HG03571 (cell line): ENCODE results near the gene ZBP1.

Source experiments
- ATAC-seq: cut with Tn5 transposase; IDR thresholded peaks from one replicate; pipeline ENCODE4 v1.9.1; 2021; ENCODE audit not compliant: unreplicated experiment

ZBP1 gene

GRCh38 chr20:57620274-57620990, at the start of gene ZBP1:
TSS of gene ZBP1 (minus strand) at chr20:57620426. CDS start at chr20:57620295, 131 bp downstream.
- no peak for ATAC-seq

GRCh38 chr20:57669632-57670031, 49.4 kb upstream of the ZBP1 start:
- no peak for ATAC-seq

GRCh38 chr20:57667924-57668782, 47.9 kb upstream of the ZBP1 start:
- ATAC-seq = no peak

- no peak for ATAC-seq
Measured at GRCh38 chr20:57667388-57667787, 47.2 kb upstream of the ZBP1 start.

- no peak for ATAC-seq
Measured at GRCh38 chr20:57666834-57667157, 46.6 kb upstream of the ZBP1 start.

GRCh38 chr20:57666106-57666833, 46.0 kb upstream of the ZBP1 start:
- ATAC-seq = no peak

GRCh38 chr20:57665589-57665971, 45.4 kb upstream of the ZBP1 start:
- no peak for ATAC-seq

- no peak for ATAC-seq
Measured at GRCh38 chr20:57664924-57665588, 44.8 kb upstream of the ZBP1 start.

- no peak for ATAC-seq
Measured at GRCh38 chr20:57664476-57664875, 44.2 kb upstream of the ZBP1 start.

GRCh38 chr20:57663681-57664451, 43.6 kb upstream of the ZBP1 start:
- no peak for ATAC-seq

GRCh38 chr20:57663241-57663640, 43.0 kb upstream of the ZBP1 start:
- ATAC-seq = no peak

- ATAC-seq = no peak
Measured at GRCh38 chr20:57662456-57663240, 42.4 kb upstream of the ZBP1 start.

GRCh38 chr20:57661746-57662455, 41.7 kb upstream of the ZBP1 start:
- ATAC-seq = no peak

- ATAC-seq = no peak
Measured at GRCh38 chr20:57660922-57661745, 40.9 kb upstream of the ZBP1 start.

GRCh38 chr20:57660181-57660921, 40.1 kb upstream of the ZBP1 start:
- ATAC-seq = no peak

- no peak for ATAC-seq
Measured at GRCh38 chr20:57659517-57660180, 39.4 kb upstream of the ZBP1 start.
